HG02588 (cell line): ENCODE measurements around the gene MACO1.

Experiments
- ATAC-seq: cut with Tn5 transposase; IDR thresholded peaks from one replicate; pipeline ENCODE4 v1.9.1; 2021; ENCODE audit warnings: mild to moderate bottlenecking, moderate library complexity; ENCODE audit not compliant: unreplicated experiment

Gene MACO1

GRCh38 chr1:25538191-25538767, 107.6 kb downstream of the MACO1 start:
- no peak for ATAC-seq

GRCh38 chr1:25540750-25541342, 110.1 kb downstream of the MACO1 start:
- ATAC-seq, result no peak

- ATAC-seq, result no peak
Observed at GRCh38 chr1:25541425-25541824, 110.7 kb downstream of the MACO1 start.

DNA sequence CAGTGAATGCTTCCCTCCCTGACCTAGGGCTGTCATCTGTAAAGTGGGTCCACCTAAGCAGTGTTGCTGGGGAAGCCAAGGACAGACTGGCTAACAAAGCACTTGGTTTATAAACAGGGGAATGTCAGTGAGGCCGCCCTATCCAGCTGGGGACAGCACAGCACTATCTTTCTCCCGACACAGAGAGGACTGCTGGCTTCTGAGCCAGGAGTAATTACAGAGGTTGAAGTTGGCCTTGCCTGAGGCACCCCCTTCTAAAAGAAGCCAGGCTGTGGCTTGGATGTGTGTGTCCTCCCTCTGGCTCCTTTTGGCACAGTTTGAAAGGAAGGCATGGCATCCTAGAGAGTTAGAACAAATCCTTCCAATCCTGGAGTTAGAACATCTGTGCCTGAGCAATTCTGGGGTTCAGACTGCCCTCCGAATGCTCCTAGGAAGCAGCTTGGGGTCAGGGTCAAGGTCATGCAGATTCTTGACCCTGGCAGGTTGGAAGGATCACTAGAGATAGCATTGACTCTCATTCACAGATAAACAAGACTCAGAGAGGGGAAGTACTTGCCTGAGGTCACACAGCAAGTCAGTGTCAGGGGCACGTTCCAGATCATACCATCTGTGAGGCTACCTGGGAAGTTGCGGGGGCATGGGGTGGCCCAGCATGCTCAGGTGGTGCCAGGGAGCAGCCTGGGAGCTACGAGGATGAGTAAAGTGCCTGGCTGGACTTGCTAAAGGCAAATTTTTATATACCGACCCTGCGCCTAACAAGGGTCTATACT, 111.4 kb downstream of the MACO1 start:
- ATAC-seq, result no peak

DNA sequence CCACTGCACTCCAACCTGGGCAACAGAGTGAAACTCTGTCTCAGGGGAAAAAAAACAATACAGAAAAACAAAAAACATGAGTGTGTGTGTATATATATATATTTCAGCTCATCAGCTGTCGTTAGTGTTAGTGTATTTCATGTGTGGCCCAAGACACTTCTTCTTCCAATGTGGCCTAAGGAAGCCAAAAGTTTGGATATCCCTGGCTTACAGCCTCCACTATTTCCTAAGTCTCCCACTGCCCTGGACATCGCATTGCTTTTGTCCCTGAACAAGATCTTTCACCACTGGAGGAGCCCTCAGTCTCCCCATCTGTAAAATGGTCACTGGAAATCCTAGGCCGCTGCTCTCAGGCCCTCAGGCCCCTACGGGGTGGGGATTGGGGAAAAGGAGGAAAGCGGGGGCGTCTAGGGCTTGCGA, 112.3 kb downstream of the MACO1 start:
- ATAC-seq, result no peak

DNA sequence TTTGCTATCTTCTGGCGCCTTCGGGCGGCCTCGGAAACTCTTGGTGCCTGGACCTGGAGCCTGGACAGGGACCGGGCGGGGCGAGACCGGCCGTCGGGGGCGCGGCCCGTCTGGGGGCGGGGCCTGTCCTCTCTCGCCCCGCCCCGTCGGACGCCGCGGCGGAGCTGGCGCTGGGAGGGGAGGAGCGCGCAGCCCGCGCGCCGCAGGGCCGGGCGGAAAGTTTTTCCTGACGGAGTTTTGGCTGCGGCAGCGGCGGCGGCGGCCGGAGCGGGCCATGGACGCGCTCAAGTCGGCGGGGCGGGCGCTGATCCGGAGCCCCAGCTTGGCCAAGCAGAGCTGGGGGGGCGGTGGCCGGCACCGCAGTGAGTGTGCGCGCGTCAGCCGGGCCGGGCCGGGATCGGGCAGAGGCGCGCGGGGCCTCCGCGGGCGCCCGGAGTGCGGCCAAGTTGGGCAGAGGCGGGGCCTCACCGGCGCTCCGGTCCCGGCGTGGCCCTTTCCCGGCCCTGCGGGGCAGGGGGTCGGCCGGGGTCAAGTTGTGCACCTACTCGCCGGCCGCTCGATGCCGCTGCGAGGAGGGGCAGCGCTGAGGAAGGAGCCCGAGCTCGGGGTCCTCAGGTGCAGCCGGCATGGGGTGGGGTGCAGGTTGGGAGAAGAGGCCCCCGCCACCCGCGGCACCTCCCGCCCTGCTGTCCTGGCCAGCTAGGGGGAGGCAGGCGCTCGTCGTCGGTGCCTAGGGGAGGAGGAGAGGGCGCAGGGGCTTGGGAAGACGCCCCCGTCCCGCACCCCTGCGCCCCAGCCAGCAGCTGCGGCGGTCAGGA, 112.9 kb downstream of the MACO1 start, which contains the start of gene LDLRAP1:
TSS of gene LDLRAP1 (plus strand) at position 182 of the 818 bp plus-strand sequence. CDS start at position 275, 93 bp downstream.
- peak; percentile 87 for ATAC-seq

- no peak for ATAC-seq
Observed at GRCh38 chr1:25544243-25544764, 113.6 kb downstream of the MACO1 start.

- no peak for ATAC-seq
Observed at GRCh38 chr1:25544819-25545218, 114.1 kb downstream of the MACO1 start.

DNA sequence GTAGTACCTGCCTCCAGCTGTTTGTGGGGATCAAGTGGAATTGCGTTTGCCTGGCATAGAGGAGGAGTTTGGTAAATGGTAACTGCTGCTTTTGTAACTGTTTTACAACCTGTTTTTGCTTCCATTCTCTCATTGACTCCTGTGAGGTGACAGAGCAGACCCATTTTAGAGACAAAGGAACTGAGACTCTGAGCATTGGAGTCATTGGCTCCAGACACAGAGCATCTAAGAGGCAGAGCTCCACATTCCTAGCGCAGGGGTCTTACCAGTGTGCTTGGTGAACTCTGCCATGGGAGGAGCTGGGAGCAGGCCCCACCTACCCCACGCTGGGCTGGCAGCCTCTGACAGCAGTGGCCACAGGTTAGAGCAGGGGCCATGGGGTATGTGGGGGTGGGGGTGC, 115.1 kb downstream of the MACO1 start:
- ATAC-seq, result no peak

DNA sequence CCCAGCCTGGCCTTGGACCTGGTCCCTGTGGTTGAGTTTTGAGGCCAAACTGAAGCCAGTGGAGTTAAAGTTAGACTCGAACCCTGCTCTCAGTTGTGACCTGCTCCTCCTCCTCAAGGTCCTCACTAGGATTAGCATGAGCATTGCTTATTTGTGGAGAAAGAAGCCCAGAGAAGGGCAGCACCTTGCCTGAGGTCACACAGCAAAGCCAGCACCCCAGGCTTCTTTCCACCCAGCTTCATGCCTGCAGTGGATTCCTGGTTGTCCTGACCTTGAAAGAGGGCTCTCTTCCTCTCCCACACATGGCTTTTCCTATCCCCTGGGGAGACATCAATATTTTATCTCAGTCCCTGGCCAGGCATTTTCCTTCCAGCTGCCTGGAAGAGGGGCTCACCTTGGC, 115.5 kb downstream of the MACO1 start:
- ATAC-seq, result no peak

GRCh38 chr1:25548601-25549000, 117.9 kb downstream of the MACO1 start:
- ATAC-seq, result no peak

- ATAC-seq, result peak; percentile 92
Observed at GRCh38 chr1:25549273-25550154, 118.8 kb downstream of the MACO1 start.
